ENCODE measurements around the gene SPIN4.
A peak's percentile ranks its signal among the peaks of the same experiment; 100 is the strongest.
"Not testable (repeated sequence)": the region's sequence is repeated elsewhere in the genome, so short reads cannot be mapped to it uniquely, and the experiment has no call there.

SPIN4 gene

DNA sequence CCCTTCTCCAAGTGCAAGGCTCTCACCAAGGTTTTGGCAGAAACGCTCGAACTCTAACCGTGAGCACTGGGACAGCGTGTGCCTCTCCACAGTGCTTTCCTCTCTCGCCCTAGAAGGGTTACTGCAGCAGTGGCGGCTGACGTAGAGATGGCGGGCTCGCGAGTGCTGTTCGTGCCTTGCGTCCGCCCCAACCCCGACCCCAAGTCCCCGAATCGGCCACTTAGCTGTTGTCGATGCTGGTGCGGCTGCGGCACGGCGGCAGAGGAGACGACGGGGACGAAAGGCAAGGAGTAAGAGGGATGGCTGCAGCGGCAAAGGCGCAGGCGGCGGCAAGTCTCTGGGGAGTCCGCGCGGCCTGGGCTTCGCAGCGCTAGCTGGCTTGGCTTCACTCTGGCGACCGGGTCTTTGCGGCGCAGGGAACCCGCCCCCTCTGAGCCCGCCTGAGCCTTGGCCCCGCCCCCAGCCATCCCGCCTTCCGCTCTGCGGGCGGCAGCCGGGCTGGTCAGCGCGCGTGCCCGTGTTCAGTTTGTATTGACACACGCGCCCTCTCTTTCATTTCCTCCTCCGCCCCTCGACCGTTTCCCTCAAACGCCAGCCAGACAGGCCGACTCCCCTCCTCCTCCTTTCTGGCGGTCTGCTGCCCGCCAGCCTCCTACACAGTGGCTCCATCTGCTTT, at the start of gene SPIN4:
SPIN4 (minus strand) TSS at position 392 of the 676 bp plus-strand sequence. CDS start 513 bp downstream, outside the sequence.
- peak; percentile 73 for DNase-seq

DNA sequence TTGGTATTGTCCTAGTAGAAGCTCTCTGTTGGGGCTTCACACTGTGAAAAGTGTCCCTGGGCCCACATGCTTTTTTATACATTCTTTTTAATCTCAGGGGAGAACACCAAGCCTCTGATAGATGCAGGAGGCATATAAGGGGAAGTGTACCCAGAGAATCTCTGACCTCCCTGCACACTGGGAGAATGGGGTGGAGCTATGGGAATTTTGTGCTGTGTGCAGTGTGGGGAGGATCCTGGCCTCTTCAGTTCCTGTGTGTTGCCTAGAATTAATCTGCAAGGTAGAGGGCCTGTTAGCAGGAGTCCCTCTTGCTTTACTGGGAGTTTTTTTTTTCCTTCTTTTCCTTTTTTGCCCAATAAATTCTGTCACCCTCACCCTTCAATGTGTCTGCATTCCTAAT, 49.2 kb upstream of the SPIN4 start:
- DNase-seq, result no peak

DNA sequence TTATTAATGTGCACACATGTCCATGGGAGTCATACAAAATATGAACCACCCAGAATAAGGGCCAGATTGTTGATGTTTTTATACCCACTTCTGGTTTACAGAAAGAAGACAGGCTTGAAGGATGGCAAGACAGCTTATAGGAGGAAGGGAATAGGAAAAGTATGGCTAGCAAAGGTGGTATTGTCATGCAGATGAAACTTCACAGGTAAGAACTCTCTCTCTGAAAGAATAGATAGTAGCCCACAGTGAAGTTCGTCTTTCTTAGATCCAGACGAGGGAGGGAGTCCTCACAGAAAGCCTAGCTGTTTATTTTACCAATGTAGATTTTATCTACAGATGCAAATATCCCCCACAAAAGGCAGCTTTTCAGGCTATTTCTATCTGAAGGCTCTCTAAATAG, 43.7 kb upstream of the SPIN4 start:
- DNase-seq, result no peak

DNA sequence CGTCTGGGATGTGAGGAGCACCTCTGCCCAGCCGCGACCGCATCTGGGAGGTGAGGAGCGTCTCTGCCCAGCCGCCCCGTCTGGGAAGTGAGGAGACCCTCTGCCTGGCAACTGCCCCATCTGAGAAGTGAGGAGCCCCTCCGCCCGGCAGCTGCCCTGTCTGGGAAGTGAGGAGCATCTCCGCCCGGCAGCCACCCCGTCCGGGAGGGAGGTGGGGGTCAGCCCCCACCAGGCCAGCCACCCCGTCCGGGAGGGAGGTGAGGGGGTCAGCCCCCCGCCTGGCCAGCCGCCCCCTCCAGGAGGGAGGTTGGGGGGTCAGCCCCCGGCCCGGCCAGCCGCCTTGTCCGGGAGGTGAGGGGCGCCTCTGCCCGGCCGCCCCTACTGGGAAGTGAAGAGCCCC, 42.0 kb upstream of the SPIN4 start:
- not testable (repeated sequence) for DNase-seq

DNA sequence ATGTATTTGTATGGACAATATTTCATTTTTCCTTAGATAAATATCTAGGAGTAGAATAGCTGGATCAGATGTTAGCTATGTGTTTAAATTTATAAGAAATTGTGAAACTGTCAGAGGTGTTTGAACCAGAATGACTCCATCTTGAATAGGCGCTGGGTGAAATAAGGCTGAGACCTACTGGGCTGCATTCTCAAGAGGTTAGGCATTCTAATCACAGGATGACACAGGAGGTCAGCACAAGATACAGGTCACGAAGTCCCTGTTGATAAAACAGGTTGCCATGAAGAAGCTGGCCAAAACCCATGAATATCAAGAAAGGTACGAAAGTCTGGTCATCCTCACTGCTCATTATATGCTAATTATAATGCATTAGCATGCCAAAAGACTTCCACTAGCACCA, 36.3 kb upstream of the SPIN4 start:
- DNase-seq, result no peak

DNA sequence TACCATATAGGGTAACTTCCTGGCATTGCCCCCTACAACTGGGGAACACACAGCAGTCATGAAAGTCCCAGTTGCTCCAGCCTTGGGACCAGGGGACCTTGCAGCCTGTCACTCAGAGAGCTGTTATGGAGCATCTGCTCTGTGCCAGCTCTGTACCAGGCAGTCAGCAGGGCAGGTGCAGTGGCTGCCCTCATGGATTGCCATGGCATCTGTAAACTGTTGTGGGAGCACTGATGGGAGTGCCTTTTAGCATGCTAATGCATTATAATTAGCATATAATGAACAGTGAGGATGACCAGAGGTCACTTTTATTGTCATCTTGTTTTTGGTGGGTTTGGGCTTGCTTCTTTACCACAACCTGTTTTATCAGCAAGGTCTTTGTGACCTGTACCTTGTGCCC, 33.1 kb upstream of the SPIN4 start:
- DNase-seq, result not testable (repeated sequence)

DNA sequence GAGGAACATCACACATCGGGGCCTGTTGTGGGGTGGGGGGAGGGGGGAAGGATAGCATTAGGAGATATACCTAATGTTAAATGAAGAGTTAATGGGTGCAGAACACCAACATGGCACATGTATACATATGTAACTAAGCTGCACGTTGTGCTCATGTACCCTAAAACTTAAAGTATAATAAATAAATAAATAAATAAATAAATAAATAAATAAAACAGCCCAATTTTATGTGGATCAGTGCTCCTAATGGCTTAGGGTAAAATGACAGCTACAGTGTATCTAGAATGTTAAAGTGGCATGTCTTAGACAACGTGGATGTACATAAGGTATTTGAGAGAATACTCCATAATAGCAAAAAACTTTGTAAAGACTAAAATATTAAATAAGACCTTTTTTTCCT, 21.9 kb upstream of the SPIN4 start:
- DNase-seq, result not testable (repeated sequence)

DNA sequence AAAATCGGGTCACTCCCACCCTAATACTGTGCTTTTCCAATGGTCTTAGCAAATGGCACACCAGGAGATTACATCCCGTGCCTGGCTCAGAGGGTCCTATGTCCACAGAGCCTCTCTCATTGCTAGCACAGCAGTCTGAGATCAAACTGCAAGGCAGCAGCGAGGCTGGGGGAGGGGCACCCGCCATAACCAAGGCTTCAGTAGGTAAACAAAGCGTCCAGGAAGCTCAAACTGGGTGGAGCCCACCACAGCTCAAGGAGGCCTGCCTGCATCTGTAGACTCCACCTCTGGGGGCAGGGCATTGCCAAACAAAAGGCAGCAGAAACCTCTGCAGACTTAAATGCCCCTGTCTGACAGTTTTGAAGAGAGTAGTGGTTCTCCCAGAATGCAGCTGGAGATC, 16.6 kb upstream of the SPIN4 start:
- DNase-seq, result not testable (repeated sequence)

DNA sequence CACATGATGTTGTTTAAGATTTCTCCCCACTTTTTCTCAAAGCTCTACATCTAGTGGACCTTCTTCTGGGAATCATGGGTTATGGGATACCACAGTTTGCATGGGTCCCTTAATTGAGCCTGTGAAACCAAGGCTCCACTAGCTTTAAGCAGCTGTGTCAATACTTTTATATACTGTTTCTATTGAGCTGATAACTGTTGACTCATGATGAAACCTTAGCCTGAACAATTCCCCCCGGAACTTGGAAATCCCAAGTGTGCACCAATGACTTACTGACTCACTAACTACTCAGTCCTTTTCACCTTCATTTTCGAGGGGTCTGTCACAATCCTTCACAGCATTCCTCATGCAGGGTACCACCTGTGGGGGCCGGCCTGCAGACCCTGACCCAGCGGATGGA, 12.7 kb upstream of the SPIN4 start:
- DNase-seq, result no peak

DNA sequence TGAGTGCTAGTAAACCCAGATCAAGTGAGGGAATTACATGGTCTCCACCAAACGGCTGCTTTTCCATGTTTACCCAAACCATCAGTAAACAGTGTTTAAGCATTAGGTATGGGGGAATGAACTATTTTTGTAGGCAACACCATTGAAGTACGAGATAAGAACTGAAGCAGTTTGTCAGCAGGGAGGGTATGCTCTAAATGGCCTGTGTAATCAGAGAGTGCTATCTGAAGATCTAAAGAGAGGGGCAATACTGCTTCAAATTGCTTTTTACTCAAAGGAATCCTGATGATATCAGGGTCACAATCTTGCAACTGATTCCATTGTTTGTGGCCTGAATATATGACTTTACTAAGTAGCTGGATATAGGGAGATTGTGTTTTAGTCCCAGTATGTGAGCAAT, 10.4 kb upstream of the SPIN4 start:
- DNase-seq, result no peak

DNA sequence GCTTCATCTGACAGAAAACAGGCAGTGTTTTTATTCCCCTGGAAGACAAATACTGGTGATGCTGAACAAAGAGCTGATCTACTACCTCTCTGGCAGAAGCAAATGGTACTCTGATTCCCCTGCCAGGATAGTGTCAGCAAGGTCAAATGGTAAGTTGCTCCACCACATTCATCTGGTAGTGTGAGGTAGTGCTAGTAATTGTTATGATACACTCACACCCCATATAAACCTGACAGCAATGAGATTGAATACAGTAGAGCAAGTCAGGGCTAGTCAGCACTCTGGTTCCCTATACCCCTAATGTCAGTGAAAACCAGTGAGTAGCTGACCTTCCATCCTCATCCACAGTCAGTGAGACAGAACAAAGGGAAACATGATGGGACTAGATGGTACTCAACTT, 3.4 kb upstream of the SPIN4 start:
- no peak for DNase-seq

DNA sequence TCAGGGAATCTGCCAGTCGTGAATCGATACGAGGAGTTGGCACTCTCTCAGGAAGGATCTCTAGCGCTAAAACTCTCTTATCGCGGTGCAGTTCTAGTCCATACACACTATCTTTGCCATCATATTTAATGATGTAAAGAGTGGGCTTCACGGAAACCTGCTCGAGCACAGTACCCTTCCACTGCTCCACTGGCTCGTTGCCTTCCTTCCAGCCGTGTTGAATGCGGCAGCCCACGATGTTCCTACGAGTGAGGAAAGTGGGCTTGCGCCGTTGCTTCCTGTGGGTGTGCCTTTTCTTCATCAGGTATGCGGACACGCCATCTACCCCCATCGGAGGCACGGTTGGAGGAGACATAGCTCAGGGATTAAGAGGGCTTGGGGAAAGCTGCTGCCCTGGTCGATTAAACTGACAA, 661 bp downstream of the SPIN4 start:
- peak; percentile 32 for DNase-seq

DNA sequence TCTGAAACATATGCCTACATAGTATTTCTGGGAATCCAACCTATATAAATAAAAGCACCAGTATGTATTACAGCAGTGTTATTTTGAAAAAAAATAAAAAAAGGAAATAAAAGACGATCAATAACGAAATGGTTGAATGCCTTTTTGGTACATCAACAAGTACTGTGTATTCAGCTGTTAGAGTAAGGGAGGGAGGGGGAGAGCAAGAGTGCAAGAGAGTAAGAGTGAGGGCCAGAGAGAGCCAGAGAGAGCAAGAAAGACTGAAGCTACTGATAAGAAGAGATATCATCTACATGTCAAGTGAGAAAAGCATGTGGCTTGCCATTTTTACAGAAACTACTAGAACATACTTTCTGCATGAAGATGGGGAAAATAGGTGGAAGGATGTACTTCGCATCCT, 1.8 kb downstream of the SPIN4 start:
- no peak for DNase-seq

DNA sequence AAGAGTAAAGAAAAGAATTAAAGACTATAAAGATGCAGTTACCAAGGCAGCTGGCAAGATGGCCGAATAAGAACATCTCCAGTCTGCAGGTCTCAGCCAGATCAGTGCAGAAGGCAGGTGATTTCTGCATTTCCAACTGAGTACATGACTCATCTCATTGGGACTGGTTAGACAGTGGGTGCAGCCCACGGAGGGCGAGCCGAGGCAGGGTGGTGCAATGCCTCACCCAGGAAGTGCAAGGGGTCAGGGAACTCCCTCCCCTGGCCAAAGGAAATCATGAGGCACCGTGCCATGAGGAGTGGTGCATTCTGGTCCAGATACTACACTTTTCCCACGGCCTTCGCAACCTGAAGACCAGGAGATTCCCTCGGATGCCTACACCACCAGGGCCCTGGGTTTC, 20.5 kb downstream of the SPIN4 start:
- no peak for DNase-seq

DNA sequence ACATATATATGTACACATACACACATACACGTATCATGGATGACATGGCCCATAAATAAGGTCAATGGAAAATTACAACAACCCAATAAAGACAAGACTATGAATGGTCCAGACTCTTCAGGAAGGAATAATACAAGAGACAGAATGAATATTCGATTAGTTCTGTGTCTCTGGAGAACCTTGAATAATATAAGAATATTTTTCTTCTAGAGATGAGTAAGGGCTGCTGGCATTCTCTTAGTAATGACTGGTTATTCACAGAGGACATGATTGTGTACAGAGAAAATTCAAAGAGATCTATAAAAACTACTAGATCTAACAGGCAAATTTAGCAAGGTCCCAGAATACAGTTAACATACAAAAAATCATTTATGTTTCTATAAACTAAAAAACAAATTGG, 23.3 kb downstream of the SPIN4 start:
- DNase-seq, result no peak

DNA sequence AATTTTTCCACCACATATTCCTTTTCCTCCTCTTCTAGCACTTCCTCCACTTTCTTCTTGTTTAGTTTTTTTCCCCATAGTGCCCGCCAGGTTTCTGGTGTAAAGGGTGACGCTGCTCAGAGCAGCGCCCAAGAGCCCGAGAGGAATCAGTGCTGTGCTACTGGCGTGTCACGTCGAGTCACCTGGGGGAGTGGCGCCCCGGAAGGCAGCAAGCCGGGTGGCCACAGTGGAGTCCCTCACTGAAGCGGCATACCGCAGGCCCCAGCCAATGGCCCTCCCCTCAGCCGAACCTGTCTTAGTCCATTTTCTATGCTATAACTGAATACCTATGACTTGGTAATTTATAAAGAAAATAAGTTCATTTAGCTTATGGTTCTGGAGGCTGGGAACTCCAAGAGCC, 51.5 kb downstream of the SPIN4 start:
- DNase-seq, result no peak

Data from activated CD4-positive, CD25-positive, alpha-beta regulatory T cell treated with anti-CD3 and anti-CD28 coated beads, Interleukin-2, amount 50 U/mL, for 72 hours (primary cell).